Measurements from ENCODE around the gene GRXCR2. TPM values are rescaled to one million over a fixed set of nuclear protein-coding genes. Genes with fewer than 3 reads are reported as not detected.
A peak's percentile ranks its signal among the peaks of the same experiment; 100 is the strongest.

The GRXCR2 gene
- total RNA-seq, 1 donor from 2014 or later, result not detected

GRCh38 chr5:145834917-145835847 is 37.6 kb downstream of the GRXCR2 start, which contains the start of gene PRELID2:
Gene PRELID2 (minus strand): TSS chr5:145835342. CDS start chr5:145835251, 91 bp downstream.
- H3K9me3 ChIP-seq, result no peaks in the 10 kb centered on the region
- intact Hi-C loops (cut with DNase I), result no loop called here
- peak; percentile 9 for TF ChIP-seq CTCF (IDR thresholded peaks at IDR 0.05)
- DNase-seq, result peak; percentile 94
- peak; percentile 98 for ATAC-seq
- no peaks in the 10 kb centered on the region for H3K36me3 ChIP-seq
- peak within 1 kb of the TSS; percentile 65 for H3K27ac ChIP-seq
- H3K4me1 ChIP-seq, result peaks cover 24% of the 10 kb centered on the region
- peak within 1 kb of the TSS; percentile 72 for H3K4me3 ChIP-seq
- H3K27me3 ChIP-seq, result no peaks in the 10 kb centered on the region

- H3K27ac ChIP-seq, result peak overlapping the region; percentile 65
- ATAC-seq (no peak), DNase-seq (no peak)
- peaks cover 30% of the 10 kb centered on the region for H3K4me1 ChIP-seq
- intact Hi-C loops (cut with DNase I), result no loop called here
- TF ChIP-seq CTCF (IDR thresholded peaks at IDR 0.05), result no peak
- peak overlapping the region; percentile 72 for H3K4me3 ChIP-seq
- no peaks in the 10 kb centered on the region for H3K9me3 ChIP-seq
- H3K36me3 ChIP-seq, result no peaks in the 10 kb centered on the region
- no peaks in the 10 kb centered on the region for H3K27me3 ChIP-seq
Measured at GRCh38 chr5:145834554-145834916, 38.3 kb downstream of the GRXCR2 start.

- Histone ChIP-seq H3K4me3 (no peak overlapping the region), H3K36me3 (no peaks in the 10 kb centered on the region), H3K27me3 (no peaks in the 10 kb centered on the region), H3K4me1 (peaks cover 33% of the 10 kb centered on the region), H3K27ac (no peak overlapping the region), H3K9me3 (no peaks in the 10 kb centered on the region)
- DNase-seq (no peak), ATAC-seq (no peak)
- intact Hi-C loops (cut with DNase I), result no loop called here
- TF ChIP-seq CTCF (IDR thresholded peaks at IDR 0.05), result no peak
Measured at GRCh38 chr5:145833631-145834200, 39.1 kb downstream of the GRXCR2 start.

GRCh38 chr5:145830594-145830993 is 42.2 kb downstream of the GRXCR2 start:
- no peaks in the 10 kb centered on the region for H3K36me3 ChIP-seq
- no peak for TF ChIP-seq CTCF (IDR thresholded peaks at IDR 0.05)
- H3K27ac ChIP-seq, result peak overlapping the region; percentile 38
- H3K4me1 ChIP-seq, result peaks cover 29% of the 10 kb centered on the region
- intact Hi-C loops (cut with DNase I), result no loop called here
- no peaks in the 10 kb centered on the region for H3K27me3 ChIP-seq
- DNase-seq (no peak), ATAC-seq (no peak)
- no peaks in the 10 kb centered on the region for H3K9me3 ChIP-seq
- H3K4me3 ChIP-seq, result no peak overlapping the region

- H3K4me3 ChIP-seq, result no peak overlapping the region
- no peak overlapping the region for H3K27ac ChIP-seq
- H3K27me3 ChIP-seq, result no peaks in the 10 kb centered on the region
- no peak for DNase-seq
- H3K9me3 ChIP-seq, result no peaks in the 10 kb centered on the region
- intact Hi-C loops (cut with DNase I), result no loop called here
- ATAC-seq, result no peak
- no peak for TF ChIP-seq CTCF (IDR thresholded peaks at IDR 0.05)
- H3K4me1 ChIP-seq, result peaks cover 29% of the 10 kb centered on the region
- H3K36me3 ChIP-seq, result no peaks in the 10 kb centered on the region
Measured at GRCh38 chr5:145829708-145830361, 43.0 kb downstream of the GRXCR2 start.

All from upper lobe of right lung (tissue), 1 donor.